COLO829 (cell line): ENCODE measurements around the gene HEXD.
"Not testable (repeated sequence)": the region's sequence is repeated elsewhere in the genome, so short reads cannot be mapped to it uniquely, and the experiment has no call there.

ENCODE experiments used
- DNase-seq: peaks from one replicate; pipeline ENCODE4 v3.0.0; 2012; ENCODE audit warnings: low spot score

The HEXD gene

GRCh38 chr17:82441691-82442487 is 23.7 kb downstream of the HEXD start:
- DNase-seq: no peak

DNA sequence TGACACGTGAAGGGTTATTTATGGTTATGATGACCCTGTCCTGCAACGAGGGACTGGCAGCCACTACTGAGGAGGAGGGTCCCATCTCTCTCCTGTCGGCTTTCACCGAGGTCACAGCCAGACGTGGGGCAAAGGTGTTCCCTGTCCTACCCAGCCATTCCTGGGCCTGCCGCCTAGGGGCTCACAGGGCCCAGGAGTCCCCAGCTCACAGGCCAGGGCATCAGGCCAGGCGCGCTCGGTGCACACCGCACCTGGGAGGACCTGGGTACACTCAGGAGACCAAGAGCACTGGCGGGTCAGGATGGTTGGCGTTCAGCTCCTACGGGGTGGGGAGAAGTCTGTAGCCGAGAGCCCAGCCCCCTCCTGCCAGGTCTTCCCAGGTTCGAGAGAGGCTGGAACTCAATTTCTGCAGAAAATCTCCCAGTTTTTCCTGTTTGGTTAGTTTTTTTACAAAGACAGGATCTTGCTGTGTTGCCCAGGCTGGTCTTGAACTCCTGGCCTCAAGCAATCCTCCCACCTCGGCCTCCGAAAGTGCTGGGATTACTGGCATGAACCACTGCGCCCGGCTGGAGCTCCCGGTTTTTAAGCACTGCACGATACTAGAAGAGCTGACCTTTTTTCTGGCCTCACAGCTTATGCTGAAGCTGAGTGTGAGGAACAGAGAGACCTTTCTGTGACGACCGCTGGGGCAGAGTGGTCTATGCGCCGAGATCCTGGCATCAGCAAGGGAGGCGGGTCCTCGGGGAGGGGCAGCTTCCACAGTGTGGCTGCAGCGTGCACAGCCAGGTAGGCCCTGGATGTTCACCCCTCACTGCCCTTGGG is 24.7 kb downstream of the HEXD start:
- no peak for DNase-seq

GRCh38 chr17:82443465-82444283 is 25.5 kb downstream of the HEXD start:
- DNase-seq: no peak

DNA sequence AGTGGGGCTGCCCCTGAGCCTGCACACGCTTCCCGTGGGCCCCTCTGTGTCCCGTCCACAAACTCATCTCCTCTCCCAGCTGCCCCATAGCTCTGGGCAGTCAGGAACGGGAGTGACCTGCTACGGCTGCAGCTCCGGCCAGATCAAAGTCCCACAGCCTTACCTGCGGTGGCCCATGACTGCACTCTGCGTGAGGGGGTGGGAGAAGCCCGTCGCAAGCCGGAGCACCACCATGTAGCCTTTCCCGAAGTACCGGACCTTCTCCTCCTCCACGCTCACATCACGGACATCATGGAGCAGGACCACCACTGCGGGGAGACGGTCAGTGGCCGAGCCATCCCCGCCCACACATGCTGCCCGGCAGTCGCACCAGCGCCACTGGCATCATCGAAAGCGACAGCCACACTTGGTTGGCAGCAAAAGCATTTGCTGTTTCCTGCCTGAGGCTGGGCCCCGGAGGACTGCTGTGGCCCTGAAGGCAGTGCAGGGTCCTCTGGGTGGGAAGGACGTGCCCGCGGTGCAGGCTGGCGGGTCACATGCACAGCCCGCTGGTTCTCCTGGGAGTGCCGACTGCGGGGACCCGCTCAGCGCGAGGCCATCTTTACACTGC is 26.2 kb downstream of the HEXD start:
- no peak for DNase-seq

DNA sequence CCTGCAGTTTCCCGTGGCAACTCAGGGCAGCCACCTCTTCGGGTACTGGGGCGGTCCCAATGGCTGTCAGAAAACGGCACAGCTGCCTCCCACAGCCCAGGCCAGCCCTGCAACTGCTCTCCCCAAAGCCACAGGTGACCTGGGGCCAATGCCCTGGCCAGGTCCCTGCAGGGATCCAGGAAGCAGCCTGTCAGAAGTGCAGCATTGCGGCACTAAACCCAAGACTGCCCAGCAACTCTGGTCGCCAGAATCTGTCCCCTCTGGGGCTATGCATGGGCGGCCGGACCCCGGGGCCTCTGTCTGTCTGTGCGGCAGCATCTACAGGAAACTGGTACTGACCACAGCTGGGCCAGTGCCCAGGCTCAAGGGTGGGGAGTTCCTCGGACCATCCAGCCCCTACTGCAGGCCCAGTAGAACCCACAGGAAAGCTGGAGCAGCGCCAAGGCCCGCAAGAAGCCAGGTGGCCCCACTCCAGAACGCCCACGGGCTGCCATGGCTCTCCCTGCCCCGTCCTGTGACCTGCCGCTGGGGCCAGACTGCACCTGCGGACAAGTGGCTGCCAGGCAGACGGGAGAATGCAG is 26.9 kb downstream of the HEXD start:
- DNase-seq: no peak

GRCh38 chr17:82445542-82445941 is 27.4 kb downstream of the HEXD start:
- DNase-seq: no peak

DNA sequence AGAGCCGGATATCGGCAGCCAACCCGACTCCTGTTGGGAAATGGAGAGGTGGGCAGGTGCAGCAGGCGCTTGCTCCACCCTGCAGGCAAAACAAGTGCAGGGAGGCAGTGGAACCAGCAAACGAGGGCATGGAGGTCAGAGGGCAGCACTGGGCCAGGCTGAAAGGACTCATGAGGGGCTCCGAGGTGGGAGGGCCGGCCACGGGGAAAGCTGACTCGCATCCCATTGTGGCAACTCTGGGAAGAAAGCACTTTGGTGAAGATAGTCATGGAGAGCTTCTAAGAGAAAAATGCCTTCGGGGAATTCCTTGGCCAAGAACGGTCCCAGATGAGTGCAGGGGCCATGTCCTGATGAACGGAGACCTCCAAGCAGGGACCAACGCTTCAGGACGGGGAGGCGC is 28.0 kb downstream of the HEXD start:
- no peak for DNase-seq

DNA sequence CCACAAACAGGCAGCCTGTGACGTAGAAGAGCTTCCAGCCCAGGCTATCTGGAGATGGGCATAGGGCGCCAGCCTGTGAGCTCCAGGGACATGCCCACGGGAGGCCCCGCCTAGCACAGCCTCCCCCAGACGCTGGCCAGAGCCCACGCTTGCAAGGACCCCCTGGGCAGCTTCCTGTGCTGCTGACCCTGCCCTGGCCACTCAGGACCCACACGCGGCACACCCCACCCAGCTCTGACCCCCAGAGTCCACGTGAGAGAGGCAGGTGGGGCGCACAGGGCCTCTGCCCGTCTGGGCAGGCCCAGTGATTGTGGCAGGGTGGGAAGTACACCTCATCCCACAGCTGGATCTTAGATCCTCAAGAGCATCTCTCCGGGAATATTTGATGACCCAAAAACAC is 28.5 kb downstream of the HEXD start:
- no peak for DNase-seq

DNA sequence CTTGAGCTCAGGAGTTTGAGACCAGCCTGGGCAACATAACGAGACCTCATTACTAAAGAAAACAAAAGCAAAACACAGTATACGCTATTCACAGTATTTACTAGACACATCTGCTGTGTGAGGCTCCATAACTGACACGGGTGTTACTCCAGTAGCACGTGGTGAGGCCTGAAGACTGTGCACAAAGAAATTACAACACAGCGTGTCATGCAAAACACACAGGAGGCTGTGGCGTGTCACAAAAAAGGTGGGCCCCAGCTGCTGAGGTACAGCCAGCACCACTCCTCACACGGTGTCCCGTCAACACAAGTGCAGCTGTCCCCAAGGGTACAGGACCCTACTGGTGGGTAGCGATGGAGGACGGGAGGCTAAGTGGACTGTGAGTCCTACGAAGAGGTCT is 29.7 kb downstream of the HEXD start:
- DNase-seq: no peak

GRCh38 chr17:82449131-82449882 is 31.2 kb downstream of the HEXD start:
- DNase-seq: no peak

DNA sequence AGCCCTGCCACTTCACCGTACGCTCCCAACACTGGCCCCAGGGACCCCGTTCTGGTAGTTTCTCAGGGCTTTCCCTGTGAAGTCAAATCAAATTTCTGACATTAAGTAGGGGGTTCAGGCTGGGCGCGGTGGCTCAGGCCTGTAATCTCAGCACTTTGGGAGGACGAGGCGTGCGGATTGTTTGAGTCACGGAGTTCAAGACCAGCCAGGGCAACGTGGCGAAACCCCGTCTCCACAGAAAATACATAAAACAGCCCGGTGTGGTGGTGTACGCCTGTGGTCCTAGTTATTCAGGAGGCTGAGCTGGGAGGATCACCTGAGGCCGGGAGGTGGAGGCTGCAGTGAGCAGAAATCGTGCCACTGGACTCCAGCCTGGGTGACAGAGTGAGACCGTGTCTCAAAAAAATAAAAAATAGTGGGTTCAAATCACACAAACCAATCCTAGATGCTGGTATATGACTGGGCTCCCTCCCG is 31.8 kb downstream of the HEXD start:
- no peak for DNase-seq

- peak; percentile 82 for DNase-seq
These were observed 32.4 kb downstream of the HEXD start, which contains the start of gene CYBC1 for GRCh38 chr17:82450357-82451106. Gene CYBC1, minus strand, starts transcription at chr17:82450752. Its CDS starts 1,498 bp downstream, at chr17:82449254.

- no peak for DNase-seq
These were observed 34.0 kb downstream of the HEXD start for GRCh38 chr17:82452162-82452561.

DNA sequence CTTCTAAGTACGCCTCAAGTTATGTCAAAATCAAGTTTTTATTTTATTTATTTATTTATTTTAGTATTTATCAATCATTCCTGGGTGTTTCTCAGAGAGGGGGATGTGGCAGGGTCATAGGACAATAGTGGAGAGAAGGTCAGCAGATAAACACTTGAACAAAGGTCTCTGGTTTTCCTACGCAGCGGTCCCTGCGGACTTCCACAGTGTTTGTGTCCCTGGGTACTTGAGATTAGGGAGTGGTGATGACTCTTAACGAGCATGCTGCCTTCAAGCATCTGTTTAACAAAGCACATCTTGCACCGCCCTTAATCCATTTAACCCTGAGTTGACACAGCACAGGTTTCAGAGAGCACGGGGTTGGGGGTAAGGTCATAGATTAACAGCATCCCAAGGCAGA is 35.0 kb downstream of the HEXD start:
- not testable (repeated sequence) for DNase-seq

- not testable (repeated sequence) for DNase-seq
These were observed 35.6 kb downstream of the HEXD start for GRCh38 chr17:82453706-82454105.

GRCh38 chr17:82457073-82457928 is 39.2 kb downstream of the HEXD start:
- DNase-seq: peak; percentile 39

- no peak for DNase-seq
These were observed 39.7 kb downstream of the HEXD start for GRCh38 chr17:82457929-82458178.

GRCh38 chr17:82458179-82458884 is 40.2 kb downstream of the HEXD start, which contains the start of gene NARF:
Gene NARF, plus strand, starts transcription at chr17:82458741. Its CDS starts 63 bp downstream, at chr17:82458804.
- DNase-seq: peak; percentile 98
